T1000 (cell line): ENCODE results near the gene ENTREP3.
"Not testable (repeated sequence)": the region's sequence is repeated elsewhere in the genome, so short reads cannot be mapped to it uniquely, and the experiment has no call there.

ENCODE experiments used
- DNase-seq: peaks from one replicate; lab custom pipeline; 2025; ENCODE audit warnings: mixed read lengths; lab: John Stamatoyannopoulos, UW

ENTREP3 gene

GRCh38 chr1:155223047-155223446 lies 32.2 kb downstream of the ENTREP3 start:
- no peak for DNase-seq

- DNase-seq = not testable (repeated sequence)
These were observed 34.9 kb downstream of the ENTREP3 start for GRCh38 chr1:155220211-155220965.

GRCh38 chr1:155219592-155220031 lies 35.7 kb downstream of the ENTREP3 start:
- DNase-seq = no peak

- DNase-seq = peak; percentile 21
These were observed 36.3 kb downstream of the ENTREP3 start for GRCh38 chr1:155218854-155219591.

- DNase-seq = not testable (repeated sequence)
These were observed 40.6 kb downstream of the ENTREP3 start for GRCh38 chr1:155214702-155215101.

- not testable (repeated sequence) for DNase-seq
These were observed 43.2 kb downstream of the ENTREP3 start for GRCh38 chr1:155212051-155212440.

- not testable (repeated sequence) for DNase-seq
These were observed 43.8 kb downstream of the ENTREP3 start for GRCh38 chr1:155211381-155212050.

GRCh38 chr1:155210314-155211104 lies 44.8 kb downstream of the ENTREP3 start:
- no peak for DNase-seq

GRCh38 chr1:155209312-155209721 lies 46.0 kb downstream of the ENTREP3 start:
- DNase-seq = no peak

GRCh38 chr1:155208541-155209311 lies 46.6 kb downstream of the ENTREP3 start, which contains the start of gene MTX1:
Gene MTX1, plus strand, starts transcription at chr1:155208695. Its CDS starts 110 bp downstream, at chr1:155208805.
- DNase-seq = peak; percentile 81

- DNase-seq = no peak
These were observed 47.3 kb downstream of the ENTREP3 start, which contains the start of gene THBS3 for GRCh38 chr1:155207806-155208540. Gene THBS3, minus strand, starts transcription at chr1:155207897. Its CDS starts 21 bp downstream, at chr1:155207876.

- DNase-seq = peak; percentile 64
These were observed 48.1 kb downstream of the ENTREP3 start for GRCh38 chr1:155206891-155207805.

- DNase-seq = no peak
These were observed 49.2 kb downstream of the ENTREP3 start for GRCh38 chr1:155205969-155206593.

- DNase-seq = no peak
These were observed 50.2 kb downstream of the ENTREP3 start for GRCh38 chr1:155205035-155205434.

GRCh38 chr1:155202731-155203515 lies 52.4 kb downstream of the ENTREP3 start:
- DNase-seq = no peak

GRCh38 chr1:155202198-155202597 lies 53.1 kb downstream of the ENTREP3 start:
- no peak for DNase-seq

- no peak for DNase-seq
These were observed 54.4 kb downstream of the ENTREP3 start for GRCh38 chr1:155200920-155201319.

- DNase-seq = no peak
These were observed 55.5 kb downstream of the ENTREP3 start for GRCh38 chr1:155199792-155200191.
